ENCODE data around the gene REX1BD. TPM values are rescaled to one million over a fixed set of nuclear protein-coding genes. Genes with fewer than 3 reads are reported as not detected.

Gene REX1BD
- total and polyA plus RNA-seq, 2 donors (not counting 3 experiments of a cell fraction or from before 2014, with no cell fraction given): 64.4 to 90.9 TPM

- Histone ChIP-seq H3K79me2 (ENCODE audit: control insufficient read depth, insufficient read depth, low read length) (no peaks in the 10 kb centered on the region), H3K9me1 (replicated peaks; ENCODE audit: control insufficient read depth, extremely low read depth, insufficient read depth, low read length) (no peaks in the 10 kb centered on the region), H2AFZ (ENCODE audit: low read depth, low read length) (no peak overlapping the region), H3K9ac (replicated peaks; ENCODE audit: extremely low read depth, insufficient read depth, low read length) (no peak overlapping the region), H3K4me3 (replicated peaks in 1 of 3; ENCODE audit: insufficient read depth in 1 of 3, low read depth in 1 of 3, low read length in 3 of 3) (peak overlapping the region in 1 of 3 experiments; percentile 65), H3K27ac (ENCODE audit: insufficient read depth, low read depth, low read length) (no peak overlapping the region), H4K20me1 (replicated peaks; ENCODE audit: control insufficient read depth, extremely low read depth, insufficient read depth, low read length) (no peaks in the 10 kb centered on the region), H3K36me3 (ENCODE audit: control insufficient read depth in 2 of 2, extremely low read depth in 1 of 2, insufficient read depth in 2 of 2, low read length in 2 of 2) (peaks cover 0 to 2% of the 10 kb centered on the region in 2 experiments), H3K4me1 (ENCODE audit: control insufficient read depth, extremely low read depth, insufficient read depth, low read length) (peaks cover 20% of the 10 kb centered on the region), H3K4me2 (ENCODE audit: insufficient read depth, low read length) (peak overlapping the region; percentile 68), H3K27me3 (ENCODE audit: control insufficient read depth in 2 of 2, insufficient read depth in 2 of 2, low read length in 2 of 2) (no peaks in the 10 kb centered on the region), H3K9me3 (replicated peaks; ENCODE audit: control insufficient read depth, insufficient read depth, low read length) (no peaks in the 10 kb centered on the region)
- BruUV-seq (replicated peaks): TSS peak; percentile 8
- dilution Hi-C loops (cut with MboI; ENCODE audit: extremely low pct_ligation_motif_present, low sequenced_read_pairs) (no loop called here), intact Hi-C loops (cut with micrococcal nuclease) (loop anchor here (1.0 kb wide), 1 partner anchor 329 kb away; the partner anchor contains the start of genes COPE and DDX49)
- FAIRE-seq (no peak), DNase-seq (ENCODE audit: low read depth, low spot score) (no peak)
- TF ChIP-seq POLR2AphosphoS5 (IDR thresholded peaks at IDR 0.05; ENCODE audit: insufficient read depth, low read depth, low read length): no peak
- TF ChIP-seq CTCF (IDR thresholded peaks at IDR 0.05; ENCODE audit: extremely low read depth in 1 of 2, insufficient read depth in 1 of 2, low read depth in 1 of 2, low read length in 2 of 2): peak; percentile 4 to 17
- TF ChIP-seq, protein P1, sequence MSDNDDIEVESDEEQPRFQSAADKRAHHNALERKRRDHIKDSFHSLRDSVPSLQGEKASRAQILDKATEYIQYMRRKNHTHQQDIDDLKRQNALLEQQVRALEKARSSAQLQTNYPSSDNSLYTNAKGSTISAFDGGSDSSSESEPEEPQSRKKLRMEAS (IDR thresholded peaks at IDR 0.05; ENCODE audit: insufficient read depth, insufficient read length): no peak
- CTCF ChIA-PET: interaction anchor here (0.5 to 3.4 kb wide), 10 partner anchors 11 to 257 kb away, joined by 3 to 24 read pairs (median 6); partner anchors contain the start of genes ELL, KXD1, TMEM59L and UBA52
- POLR2A ChIA-PET: interaction anchor here (0.7 kb wide), 1 partner anchor 32 kb away, joined by 9 read pairs; no protein-coding TSS in a partner anchor
Measured at GRCh38 chr19:18590273-18591272, 2.0 kb downstream of the REX1BD start.
